Medulla oblongata (tissue), 1 donor: ENCODE results near the gene CLUH.
"Not testable (repeated sequence)": the region's sequence is repeated elsewhere in the genome, so short reads cannot be mapped to it uniquely, and the experiment has no call there.

Source experiments
- DNase-seq: peaks from one replicate; pipeline ENCODE4 v3.0.0-alpha.2; 2015; ENCODE audit errors: extremely low spot score

The CLUH gene

DNA sequence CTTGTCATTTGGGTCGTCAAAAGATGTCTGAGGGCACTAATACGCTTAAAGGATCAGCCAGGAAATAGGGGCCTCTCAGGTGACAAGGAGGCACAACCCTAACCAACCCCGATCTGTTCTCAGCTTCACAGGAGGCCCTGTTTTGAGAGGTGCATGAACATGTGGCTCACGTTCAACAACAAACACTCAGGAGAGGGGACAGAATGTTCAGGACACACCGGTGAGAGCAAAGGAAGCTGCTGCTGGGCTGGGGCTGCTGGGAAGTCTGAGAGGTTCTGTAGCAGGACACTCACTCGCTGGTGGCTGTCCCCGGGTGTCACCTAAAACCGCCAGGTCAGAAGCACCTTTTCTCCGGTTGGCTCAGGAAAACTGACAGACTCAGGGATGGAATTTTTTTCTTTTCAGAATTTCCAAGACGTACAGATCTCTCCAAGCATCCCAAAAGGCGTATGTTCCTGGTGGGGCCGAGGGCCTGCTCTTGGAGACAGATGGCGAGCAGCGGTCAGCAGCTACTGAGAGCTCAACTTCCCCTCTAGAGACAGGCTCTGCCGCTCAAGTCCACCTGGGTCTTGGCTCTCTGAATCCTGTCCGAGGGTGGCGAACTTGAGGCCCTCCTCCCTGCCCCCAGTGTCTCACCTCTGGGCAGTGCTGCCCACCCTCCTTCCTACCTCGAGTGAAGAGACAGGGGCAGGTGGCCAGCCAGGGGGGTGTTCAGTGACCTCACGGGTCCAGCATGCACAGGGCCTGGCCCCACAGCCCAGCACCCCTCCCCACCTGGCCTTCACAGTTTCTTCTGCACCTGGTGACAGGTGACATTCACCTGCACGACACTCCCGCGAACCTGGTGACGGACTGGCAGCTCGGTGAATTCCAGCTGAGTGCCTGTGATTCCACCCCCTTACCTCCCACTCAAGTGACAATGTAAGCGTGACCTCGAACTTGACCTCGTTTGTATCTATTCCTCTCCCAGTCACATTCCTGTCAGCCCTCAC lies 22.9 kb downstream of the CLUH start:
- no peak for DNase-seq

DNA sequence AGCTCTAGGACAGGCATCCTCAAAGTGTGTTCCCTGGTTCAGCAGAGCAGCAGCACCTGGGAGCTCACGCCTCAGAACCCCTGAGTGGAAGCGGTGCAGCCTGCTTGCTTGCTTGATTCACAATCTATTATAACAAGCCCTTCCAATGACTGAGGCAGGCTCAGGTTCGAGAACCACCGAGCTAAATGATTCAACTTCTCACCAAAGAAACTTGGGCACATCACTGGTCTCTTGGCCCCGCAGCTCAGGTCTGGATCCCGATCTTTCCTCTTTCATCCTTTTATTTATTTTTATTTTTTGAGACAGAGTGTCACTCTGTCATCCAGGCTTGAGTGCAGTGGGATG lies 24.5 kb downstream of the CLUH start:
- DNase-seq, result no peak

DNA sequence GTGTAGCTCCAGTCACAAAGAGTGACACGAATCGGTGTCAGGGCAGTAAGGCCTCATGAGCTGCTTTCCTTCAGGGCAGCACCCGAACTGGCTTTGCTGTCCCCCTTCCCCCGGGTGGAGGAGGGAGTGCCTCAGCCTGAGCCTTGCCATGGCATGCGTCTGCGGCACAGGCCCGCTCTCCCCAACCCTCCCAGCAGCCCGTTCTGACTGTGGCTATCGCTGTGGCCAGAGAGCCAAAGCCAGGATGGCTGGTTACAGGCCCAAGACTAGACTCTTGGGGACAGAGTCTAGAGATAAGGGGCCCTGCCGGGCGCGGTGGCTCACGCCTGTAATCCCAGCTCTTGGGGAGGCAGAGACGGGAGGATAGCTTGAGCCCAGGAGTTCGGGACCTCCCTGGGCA lies 25.9 kb downstream of the CLUH start:
- DNase-seq, result no peak

DNA sequence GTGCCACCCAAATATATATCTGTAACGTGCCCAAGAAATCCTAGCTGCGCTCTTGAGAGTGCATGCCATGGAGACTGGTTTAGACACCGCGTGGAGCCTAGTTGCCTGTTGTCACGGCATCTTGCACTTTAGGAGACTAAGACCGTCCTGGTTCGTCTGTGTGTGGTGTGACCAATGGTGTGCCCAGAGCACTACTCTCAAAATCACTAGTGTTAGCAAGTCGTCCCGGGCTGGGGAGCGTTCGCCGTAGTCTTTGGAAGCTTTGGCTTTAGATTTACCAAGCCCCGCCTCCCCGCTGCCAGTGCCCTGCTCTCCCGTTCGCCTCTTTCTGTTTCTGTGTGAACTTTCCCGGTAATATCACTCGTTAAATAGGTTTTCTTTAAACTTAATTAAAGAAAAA lies 27.0 kb downstream of the CLUH start:
- DNase-seq, result no peak

DNA sequence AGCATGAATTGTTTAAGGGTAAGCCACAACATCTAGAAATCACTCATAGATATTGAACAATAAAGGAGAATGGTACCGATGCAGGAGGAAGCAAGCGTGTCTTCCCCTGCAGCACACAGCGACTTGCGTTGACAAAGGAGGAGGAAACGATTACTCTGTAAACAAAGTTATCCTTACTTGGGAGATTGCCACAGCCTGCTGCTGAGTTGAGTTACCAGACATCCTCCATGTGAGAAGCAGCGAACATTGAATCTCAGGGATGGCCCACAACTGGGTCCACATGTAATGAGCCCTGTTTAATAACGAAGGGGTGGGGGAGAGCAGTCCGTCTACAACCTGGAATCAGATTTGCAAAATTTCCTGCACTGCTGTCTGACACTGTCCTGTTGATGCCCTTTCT lies 27.7 kb downstream of the CLUH start:
- DNase-seq, result no peak

DNA sequence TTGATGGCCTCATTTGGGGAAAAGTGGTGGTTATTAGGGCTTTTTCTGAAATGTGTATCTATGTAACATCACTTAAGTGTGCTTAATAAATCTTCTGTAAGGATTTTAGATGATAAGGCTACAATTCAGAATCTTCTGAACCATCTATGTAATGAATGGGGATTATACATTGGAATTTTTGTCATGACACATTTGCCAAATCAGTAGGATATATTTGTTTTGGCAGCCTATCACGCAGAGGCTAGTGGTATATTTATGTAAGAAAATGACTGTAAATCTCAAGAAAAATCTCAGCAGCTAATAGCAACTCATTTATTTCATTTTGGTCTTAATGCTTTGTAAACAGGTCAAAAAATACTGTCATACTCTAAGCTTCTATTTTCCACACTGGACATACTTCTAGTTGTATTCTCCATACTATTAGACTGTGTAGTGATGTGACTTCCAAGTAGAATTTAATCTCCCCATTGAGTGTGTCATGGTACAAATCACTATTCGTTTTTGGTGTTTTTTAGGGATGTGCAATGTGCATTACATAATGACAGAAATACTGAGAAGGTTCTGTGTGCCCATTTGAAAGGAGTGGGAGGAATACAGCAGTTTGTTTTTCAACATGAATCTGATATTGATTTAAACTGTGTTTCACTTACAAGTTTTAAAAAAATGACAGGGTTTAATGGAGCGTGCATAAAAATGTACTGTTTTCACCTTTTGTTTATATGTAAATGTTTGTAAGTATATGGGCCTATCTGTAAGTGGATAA lies 29.2 kb downstream of the CLUH start:
- DNase-seq, result no peak

DNA sequence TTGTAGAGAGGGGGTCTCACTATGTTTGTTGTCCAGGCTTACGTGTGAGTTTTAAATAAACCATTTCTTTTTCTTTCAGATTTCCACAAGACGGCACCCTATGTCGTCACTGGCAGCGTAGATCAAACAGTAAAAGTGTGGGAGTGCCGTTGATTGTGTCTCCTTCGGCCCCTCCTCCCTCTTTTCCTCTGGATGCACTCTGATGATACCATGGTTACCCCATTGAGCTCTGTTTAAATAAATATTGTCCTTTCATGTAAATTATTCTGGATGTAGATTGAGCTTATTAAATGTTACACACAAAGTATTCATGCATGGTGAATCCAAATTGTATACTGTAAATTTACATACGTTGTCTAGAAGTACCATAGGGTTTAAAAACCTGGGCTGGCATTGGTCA lies 29.9 kb downstream of the CLUH start:
- no peak for DNase-seq

DNA sequence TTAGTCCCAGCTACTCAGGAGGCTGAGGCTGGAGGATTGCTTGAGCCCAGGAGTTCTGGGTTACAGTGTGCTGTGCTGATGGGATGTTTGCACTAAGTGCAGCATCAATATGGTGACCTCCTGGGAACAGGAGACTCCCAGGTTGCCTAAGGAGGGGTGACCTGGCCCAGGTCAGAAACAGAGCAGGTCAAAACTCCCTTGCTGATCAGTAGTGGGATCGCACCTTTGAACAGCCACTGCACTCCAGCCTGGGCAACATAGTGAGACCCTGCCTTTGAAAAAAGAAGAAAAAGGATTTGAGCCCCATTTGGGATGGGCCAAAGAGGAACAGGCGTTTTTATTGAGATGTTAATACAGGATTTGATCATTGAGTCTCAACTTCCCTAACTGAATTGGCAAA lies 30.6 kb downstream of the CLUH start:
- DNase-seq, result no peak

DNA sequence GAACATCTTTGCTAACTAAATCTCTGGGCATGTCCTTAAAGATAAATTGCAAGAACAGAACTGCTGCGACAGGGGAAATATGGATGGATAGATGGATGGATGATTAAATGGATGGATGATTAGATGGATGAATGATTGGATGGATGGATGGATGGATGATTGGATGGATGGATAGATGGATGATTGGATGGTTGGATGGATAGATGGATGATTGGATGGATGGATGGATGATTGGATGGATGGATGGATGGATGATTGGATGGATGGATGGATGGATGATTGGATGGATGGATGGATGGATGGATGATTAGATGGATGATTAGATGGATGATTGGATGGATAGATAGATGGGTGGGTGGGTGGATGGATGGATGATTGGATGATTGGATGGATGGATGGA lies 32.3 kb downstream of the CLUH start:
- not testable (repeated sequence) for DNase-seq

DNA sequence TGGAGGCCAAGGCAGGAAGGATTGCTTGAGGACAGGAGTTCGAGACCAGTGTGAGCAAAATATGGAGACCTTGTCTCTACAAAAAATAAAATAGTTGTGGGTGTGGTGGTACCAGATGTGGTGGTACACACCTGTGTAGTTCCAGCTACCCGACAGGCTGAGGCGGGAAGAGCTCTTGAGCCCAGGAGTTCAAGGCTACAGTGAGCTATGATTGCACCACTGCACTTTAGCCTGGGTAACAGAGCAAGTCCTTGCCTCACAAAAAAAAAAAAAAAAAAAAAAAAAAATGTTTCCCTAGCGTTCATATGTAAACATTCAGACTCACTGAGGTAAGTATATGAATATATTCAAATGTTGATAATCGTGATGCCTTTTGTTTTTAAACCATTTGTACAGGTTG lies 39.5 kb downstream of the CLUH start:
- no peak for DNase-seq

DNA sequence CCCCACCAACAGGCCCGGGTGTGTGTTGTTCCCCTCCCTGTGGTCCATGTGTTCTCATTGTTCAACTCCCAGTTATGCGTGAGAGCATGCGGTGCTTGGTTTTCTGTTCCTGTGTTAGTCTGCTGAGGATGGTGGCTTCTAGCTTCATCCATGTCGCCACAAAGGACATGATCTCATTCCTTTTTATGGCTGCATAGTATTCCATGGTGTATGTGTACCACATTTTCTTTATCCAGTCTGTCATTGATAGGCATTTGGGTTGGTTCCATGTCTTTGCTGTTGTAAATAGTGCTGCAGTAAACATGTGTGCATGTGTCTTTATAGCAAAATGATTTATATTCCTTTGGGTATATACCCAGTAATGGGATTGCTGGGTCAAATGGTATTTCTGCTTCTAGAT lies 51.2 kb downstream of the CLUH start:
- not testable (repeated sequence) for DNase-seq

DNA sequence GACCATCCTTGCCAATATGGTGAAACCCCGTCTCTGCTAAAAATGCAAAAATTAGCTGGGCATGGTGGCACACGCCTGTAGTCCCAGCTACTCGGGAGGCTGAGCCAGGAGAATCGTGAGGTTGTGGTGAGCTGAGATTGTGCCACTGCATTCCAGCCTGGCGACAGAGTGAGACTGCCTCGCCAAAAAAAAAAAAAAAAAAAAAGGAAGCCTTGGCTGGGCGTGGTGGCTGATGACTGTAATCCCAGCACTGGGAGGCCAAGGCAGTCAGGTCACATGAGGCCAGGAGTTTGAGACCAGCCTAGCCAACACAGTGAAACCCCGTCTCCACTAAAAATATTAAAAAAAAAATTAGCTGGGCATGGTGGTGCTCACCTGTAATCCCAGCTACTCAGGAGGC lies 52.2 kb downstream of the CLUH start:
- not testable (repeated sequence) for DNase-seq

DNA sequence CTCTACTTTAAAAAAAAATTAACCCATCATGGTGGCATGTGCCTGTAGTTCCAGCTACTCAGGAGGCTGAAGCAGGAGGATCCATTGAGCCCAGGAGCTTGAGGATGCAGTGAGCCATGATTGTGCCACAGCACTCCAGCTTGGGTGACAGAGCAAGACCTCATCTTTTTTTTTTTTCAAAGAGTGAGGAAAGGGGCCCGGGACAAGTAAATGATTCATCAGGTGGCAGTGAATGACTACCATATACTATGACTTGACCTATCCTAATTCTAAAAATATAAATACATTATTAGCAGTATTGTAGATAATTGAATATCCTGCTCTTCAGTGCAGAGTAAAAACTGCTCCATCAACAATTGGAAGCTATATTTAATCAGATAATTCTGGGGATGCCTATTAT lies 55.3 kb downstream of the CLUH start:
- DNase-seq, result no peak

DNA sequence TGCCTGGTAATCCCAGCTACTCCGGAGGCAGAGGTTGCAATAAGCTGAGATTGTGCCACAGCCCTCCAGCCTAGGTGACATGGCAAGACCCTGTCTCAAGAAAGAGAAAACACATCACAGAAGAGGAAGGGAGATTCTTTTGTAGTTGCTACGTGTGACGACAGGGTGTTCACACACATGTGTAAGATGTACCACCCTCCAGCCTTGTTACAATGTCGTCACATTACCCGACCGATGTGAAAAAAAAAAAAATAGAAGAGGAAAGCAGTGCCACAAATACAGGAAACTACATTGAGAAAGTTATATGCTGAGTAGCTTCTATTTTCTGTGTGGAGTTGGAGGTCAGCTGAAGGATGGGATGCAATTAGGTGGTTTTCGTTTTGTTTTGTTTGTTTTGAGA lies 56.0 kb downstream of the CLUH start:
- DNase-seq, result no peak

DNA sequence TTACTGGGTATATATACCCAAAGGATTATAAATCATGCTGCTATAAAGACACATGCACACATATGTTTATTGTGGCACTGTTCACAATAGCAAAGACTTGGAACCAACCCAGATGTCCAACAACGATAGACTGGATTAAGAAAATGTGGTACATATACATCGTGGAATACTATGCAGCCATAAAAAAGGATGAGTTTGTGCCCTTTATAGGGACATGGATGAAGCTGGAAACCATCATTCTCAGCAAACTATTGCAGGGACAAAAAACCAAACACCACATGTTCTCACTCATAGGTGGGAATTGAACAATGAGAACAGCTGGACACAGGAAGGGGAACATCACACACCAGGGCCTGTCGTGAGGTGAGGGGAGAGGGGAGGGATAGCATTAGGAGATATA lies 58.7 kb downstream of the CLUH start:
- not testable (repeated sequence) for DNase-seq

DNA sequence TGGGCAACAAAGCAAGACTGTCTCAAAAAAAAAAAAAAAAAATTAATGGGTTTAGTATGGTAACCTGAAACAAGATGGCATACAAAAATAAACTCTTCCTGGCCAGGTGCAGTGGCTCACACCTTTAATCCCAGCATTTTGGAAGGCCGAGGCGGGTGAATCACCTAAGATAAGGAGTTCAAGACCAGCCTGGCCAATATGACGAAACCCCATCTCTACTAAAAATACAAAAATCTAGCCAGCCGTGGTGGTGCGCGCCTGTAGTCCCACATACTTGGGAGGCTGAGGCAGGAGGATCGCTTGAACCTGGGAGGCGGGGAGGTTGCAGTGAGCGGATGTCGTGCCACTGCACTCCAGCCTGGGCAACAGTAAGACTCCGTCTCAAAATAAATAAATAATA lies 62.4 kb downstream of the CLUH start:
- DNase-seq, result no peak

DNA sequence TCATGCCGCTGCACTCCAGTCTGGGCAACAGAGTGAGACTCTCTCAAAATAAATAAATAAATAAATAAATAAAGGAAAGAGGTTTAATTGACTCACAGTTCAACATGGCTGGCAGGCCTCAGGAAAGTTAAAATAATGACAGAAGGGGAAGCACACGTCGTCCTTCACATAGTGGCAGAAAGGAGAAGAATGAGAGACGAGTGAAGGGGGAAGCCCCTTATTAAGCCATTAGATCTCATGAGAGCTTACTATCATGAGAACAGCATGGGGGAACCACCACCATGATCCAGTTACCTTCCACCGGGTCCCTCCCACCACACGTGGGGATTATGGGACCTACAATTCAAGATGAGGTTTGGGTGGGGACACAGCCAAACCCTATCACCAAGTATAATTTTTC lies 63.6 kb downstream of the CLUH start:
- no peak for DNase-seq

DNA sequence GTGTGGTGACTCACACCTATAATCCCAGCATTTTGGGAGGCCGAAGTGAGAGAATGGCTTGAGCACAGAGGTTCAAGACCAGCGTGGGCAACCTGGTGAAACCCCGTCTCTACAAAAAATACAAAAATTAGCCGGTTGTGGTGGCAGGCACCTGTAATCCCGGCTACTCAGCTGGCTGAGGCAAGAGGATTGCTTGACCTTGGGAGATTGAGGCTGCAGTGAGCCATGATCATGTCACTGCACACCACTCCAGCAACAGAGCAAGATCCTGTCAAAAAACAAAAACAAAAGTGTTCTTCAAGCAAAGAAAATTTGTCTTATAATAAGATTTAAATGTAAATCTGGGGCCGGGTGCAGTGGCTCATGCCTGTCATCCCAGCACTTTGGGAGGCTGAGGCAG lies 66.6 kb downstream of the CLUH start:
- DNase-seq, result no peak
